Embryonic facial prominence (tissue), 1 donor: Measurements from ENCODE around the gene MYBPC2.
"Not testable (repeated sequence)": the region's sequence is repeated elsewhere in the genome, so short reads cannot be mapped to it uniquely, and the experiment has no call there.

Source experiments
- DNase-seq: peaks from one replicate; pipeline ENCODE4 v3.0.0-alpha.2; 2016; ENCODE audit errors: extremely low spot score

The MYBPC2 gene

GRCh38 chr19:50459638-50460037 is 26.9 kb downstream of the MYBPC2 start:
- no peak for DNase-seq

GRCh38 chr19:50460161-50460765 is 27.6 kb downstream of the MYBPC2 start:
- DNase-seq = no peak

GRCh38 chr19:50461066-50461875 is 28.6 kb downstream of the MYBPC2 start:
- no peak for DNase-seq

GRCh38 chr19:50462970-50463369 is 30.3 kb downstream of the MYBPC2 start:
- no peak for DNase-seq

- no peak for DNase-seq
Measured at GRCh38 chr19:50464348-50464747, 31.7 kb downstream of the MYBPC2 start.

GRCh38 chr19:50465000-50465399 is 32.3 kb downstream of the MYBPC2 start:
- no peak for DNase-seq

GRCh38 chr19:50465986-50466705 is 33.5 kb downstream of the MYBPC2 start:
- no peak for DNase-seq

GRCh38 chr19:50466706-50467039 is 34.0 kb downstream of the MYBPC2 start:
- DNase-seq = no peak

- DNase-seq = no peak
Measured at GRCh38 chr19:50467566-50467965, 34.9 kb downstream of the MYBPC2 start.

- no peak for DNase-seq
Measured at GRCh38 chr19:50468818-50469217, 36.1 kb downstream of the MYBPC2 start.

GRCh38 chr19:50473336-50473735 is 40.6 kb downstream of the MYBPC2 start:
- DNase-seq = not testable (repeated sequence)

- no peak for DNase-seq
Measured at GRCh38 chr19:50475101-50475568, 42.4 kb downstream of the MYBPC2 start.

GRCh38 chr19:50475736-50476223 is 43.1 kb downstream of the MYBPC2 start:
- no peak for DNase-seq

GRCh38 chr19:50476224-50476906 is 43.7 kb downstream of the MYBPC2 start, which contains the start of the genes EMC10 and GARIN5A:
Gene EMC10, plus strand, starts transcription at chr19:50476507. Its CDS starts 38 bp downstream, at chr19:50476545.
Gene GARIN5A, minus strand, starts transcription at chr19:50476848. Its CDS starts 460 bp downstream, at chr19:50476388.
- DNase-seq = peak; percentile 88

GRCh38 chr19:50476907-50477238 is 44.2 kb downstream of the MYBPC2 start:
- DNase-seq = no peak

GRCh38 chr19:50477751-50478515 is 45.2 kb downstream of the MYBPC2 start:
- no peak for DNase-seq

GRCh38 chr19:50478901-50479715 is 46.4 kb downstream of the MYBPC2 start:
- no peak for DNase-seq

- no peak for DNase-seq
Measured at GRCh38 chr19:50479761-50480251, 47.1 kb downstream of the MYBPC2 start.

- no peak for DNase-seq
Measured at GRCh38 chr19:50480281-50481111, 47.8 kb downstream of the MYBPC2 start.
